Left ventricle myocardium inferior (tissue), 1 donor: ENCODE data around the gene COL15A1. TPM values are rescaled to one million over a fixed set of nuclear protein-coding genes. Genes with fewer than 3 reads are reported as not detected.

Experiments
- DNase-seq: peaks from one replicate; pipeline ENCODE4 v3.0.0-alpha.2; 2020
- H3K27ac ChIP-seq: fragments of 200-600 bp; replicated peaks from 2 replicates; pipeline ENCODE4 v1.8.0; 2021
- H3K27me3 ChIP-seq: fragments of 200-600 bp; 2 replicates; pipeline ENCODE4 v1.8.0; 2021; ENCODE audit warnings: low read depth
- H3K36me3 ChIP-seq: fragments of 200-600 bp; 2 replicates; pipeline ENCODE4 v1.8.0; 2021
- H3K4me1 ChIP-seq: fragments of 200-600 bp; 2 replicates; pipeline ENCODE4 v1.8.0; 2021
- H3K4me3 ChIP-seq: fragments of 200-600 bp; 2 replicates; pipeline ENCODE4 v1.8.0; 2021; ENCODE audit warnings: mild to moderate bottlenecking, moderate library complexity
- H3K9me3 ChIP-seq: fragments of 200-600 bp; replicated peaks from 2 replicates; pipeline ENCODE4 v1.8.0; 2021
- intact Hi-C: fragments of 100-400 bp; cut with micrococcal nuclease; formaldehyde crosslinking; loops from one replicate; pipeline ENCODE4 v1.11.0; 2022
- total RNA-seq: library from RNA; stranded (reverse); fragmentation: NEBNext Ultra II Directional; extraction: Animal tissue kit (Norgen Biotek cat#: 25700); gene quantifications from one replicate; pipeline ENCODE4 v1.2.1, GENCODE V29; 2021
- TF ChIP-seq, protein P1 (sequence below): fragments of 200-600 bp; IDR thresholded peaks from 2 replicates; pipeline ENCODE4 v1.8.0; 2021; ENCODE audit warnings: antibody characterized with exemption, mild to moderate bottlenecking, borderline replicate concordance
- donor health status: DM: no; HTN: yes; CAD: no; lungs with severe emphysema.

The COL15A1 gene
- total RNA-seq, 1 donor from 2014 or later = 45.4 TPM

DNA sequence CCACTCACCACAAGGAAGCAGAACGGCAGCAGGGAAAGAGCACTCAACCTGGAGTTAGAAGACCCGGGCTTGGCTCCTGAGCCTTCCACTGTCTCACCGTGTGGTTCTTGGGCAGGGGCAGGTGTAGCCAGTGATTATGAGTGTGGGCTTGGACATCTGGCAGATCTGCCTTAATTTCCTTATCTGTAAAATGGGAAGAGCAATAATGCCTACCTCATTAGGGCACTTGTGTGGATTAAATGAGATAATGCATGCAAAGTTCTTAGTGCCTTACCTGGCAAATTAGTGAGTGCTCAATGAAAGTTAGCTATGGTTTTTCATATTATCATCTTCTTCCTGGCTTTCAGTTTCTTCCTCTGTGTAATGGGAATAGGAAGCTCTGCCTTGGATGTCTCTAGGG, 28.1 kb upstream of the COL15A1 start:
- intact Hi-C loops = no loop called here
- Histone ChIP-seq H3K4me1 (peaks cover 28% of the 10 kb centered on the region), H3K9me3 (no peaks in the 10 kb centered on the region), H3K36me3 (no peaks in the 10 kb centered on the region), H3K4me3 (no peak overlapping the region), H3K27ac (no peak overlapping the region), H3K27me3 (no peaks in the 10 kb centered on the region)
- DNase-seq = no peak
- TF ChIP-seq, protein P1, sequence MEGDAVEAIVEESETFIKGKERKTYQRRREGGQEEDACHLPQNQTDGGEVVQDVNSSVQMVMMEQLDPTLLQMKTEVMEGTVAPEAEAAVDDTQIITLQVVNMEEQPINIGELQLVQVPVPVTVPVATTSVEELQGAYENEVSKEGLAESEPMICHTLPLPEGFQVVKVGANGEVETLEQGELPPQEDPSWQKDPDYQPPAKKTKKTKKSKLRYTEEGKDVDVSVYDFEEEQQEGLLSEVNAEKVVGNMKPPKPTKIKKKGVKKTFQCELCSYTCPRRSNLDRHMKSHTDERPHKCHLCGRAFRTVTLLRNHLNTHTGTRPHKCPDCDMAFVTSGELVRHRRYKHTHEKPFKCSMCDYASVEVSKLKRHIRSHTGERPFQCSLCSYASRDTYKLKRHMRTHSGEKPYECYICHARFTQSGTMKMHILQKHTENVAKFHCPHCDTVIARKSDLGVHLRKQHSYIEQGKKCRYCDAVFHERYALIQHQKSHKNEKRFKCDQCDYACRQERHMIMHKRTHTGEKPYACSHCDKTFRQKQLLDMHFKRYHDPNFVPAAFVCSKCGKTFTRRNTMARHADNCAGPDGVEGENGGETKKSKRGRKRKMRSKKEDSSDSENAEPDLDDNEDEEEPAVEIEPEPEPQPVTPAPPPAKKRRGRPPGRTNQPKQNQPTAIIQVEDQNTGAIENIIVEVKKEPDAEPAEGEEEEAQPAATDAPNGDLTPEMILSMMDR = no peak

DNA sequence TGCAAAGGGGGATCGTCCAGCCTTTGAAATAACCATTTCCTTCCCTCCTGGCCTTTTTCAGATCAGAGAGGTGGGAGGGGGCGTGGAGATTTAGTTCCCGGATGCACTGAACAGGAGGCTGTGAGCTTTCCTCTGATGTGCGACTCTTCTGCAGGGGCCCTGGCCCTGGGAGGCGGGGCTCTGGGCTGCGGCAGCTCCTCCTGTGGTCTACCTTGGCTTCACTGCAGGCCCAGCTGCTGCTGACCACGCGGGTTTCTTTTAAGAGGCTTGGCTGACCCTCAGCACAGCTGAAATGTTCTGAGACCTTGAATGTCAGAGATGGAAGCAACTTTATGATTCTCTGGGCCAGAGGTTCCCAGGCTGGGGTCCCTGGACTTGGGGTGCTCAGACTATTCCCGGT, 27.0 kb upstream of the COL15A1 start:
- H3K9me3 ChIP-seq = no peaks in the 10 kb centered on the region
- peaks cover 28% of the 10 kb centered on the region for H3K4me1 ChIP-seq
- peak overlapping the region; percentile 81 for H3K27ac ChIP-seq
- TF ChIP-seq, protein P1 = no peak
- no peaks in the 10 kb centered on the region for H3K27me3 ChIP-seq
- no peaks in the 10 kb centered on the region for H3K36me3 ChIP-seq
- DNase-seq = peak; percentile 74
- H3K4me3 ChIP-seq = no peak overlapping the region
- intact Hi-C loops = no loop called here

DNA sequence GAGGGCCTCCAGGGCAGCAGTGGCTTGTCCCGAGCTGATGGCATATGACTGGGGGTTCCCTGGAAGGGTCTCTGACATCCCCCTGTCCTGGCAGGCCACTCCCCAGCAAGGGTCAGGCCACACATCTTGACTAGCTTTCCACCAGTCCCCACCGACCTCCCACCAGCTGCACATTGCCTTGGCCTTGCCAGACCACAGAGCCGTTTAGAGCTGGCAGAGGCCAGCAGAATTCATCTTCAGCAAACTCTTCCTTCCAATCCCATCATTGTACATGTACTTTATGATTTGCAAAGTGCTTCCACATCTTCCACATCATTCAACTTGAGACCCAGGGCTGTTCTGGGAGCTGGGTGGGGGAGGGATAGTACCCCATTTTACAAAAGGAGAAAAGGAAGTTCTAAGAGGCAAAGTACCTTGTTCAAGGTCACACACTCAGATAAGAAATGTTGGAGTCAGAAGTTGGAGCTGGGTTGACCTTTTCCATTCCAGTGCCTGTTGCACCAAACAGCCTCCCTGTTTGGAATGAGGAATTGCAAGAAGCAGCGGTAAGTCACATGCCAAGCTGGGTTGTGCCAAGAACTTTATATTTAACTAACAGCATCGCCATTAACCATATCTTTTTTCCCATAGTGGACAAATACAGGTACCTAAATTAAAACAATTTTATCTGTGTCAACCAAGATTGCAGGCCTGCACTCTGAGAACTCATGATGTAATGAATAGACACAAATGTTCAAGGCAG, 25.8 kb upstream of the COL15A1 start:
- no peak for DNase-seq

DNA sequence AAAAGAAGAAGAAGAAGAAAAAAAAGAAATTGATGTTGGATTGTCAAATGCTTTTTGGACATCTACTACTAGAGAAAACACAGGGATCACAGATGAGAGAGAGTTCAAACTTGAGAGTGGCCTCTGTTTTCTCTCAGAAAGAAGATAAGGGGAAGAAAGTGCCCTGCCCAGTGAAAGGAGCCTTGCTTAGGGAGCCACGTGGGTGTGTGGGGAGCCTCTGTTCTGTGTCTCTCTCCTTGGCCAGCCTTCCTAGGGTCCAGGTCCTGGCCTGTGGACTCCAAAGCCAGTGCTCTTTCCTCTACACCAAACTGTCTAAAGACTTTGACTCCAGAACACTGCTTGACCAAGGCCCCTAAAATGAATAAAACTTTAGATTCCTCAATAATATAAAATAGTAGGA, 22.0 kb upstream of the COL15A1 start:
- intact Hi-C loops = no loop called here
- DNase-seq = no peak
- H3K4me3 ChIP-seq = no peak overlapping the region
- no peak overlapping the region for H3K27ac ChIP-seq
- no peaks in the 10 kb centered on the region for H3K36me3 ChIP-seq
- peaks cover 42% of the 10 kb centered on the region for H3K4me1 ChIP-seq
- no peaks in the 10 kb centered on the region for H3K27me3 ChIP-seq
- H3K9me3 ChIP-seq = no peaks in the 10 kb centered on the region
- TF ChIP-seq, protein P1 = no peak

More for the DNA sequence above, 25.8 kb upstream of the COL15A1 start:
- Histone ChIP-seq H3K27me3 (no peaks in the 10 kb centered on the region), H3K4me1 (peaks cover 32% of the 10 kb centered on the region), H3K9me3 (no peaks in the 10 kb centered on the region), H3K27ac (peak overlapping the region; percentile 81), H3K36me3 (no peaks in the 10 kb centered on the region), H3K4me3 (no peak overlapping the region)
- TF ChIP-seq, protein P1 = no peak
- intact Hi-C loops = no loop called here

DNA sequence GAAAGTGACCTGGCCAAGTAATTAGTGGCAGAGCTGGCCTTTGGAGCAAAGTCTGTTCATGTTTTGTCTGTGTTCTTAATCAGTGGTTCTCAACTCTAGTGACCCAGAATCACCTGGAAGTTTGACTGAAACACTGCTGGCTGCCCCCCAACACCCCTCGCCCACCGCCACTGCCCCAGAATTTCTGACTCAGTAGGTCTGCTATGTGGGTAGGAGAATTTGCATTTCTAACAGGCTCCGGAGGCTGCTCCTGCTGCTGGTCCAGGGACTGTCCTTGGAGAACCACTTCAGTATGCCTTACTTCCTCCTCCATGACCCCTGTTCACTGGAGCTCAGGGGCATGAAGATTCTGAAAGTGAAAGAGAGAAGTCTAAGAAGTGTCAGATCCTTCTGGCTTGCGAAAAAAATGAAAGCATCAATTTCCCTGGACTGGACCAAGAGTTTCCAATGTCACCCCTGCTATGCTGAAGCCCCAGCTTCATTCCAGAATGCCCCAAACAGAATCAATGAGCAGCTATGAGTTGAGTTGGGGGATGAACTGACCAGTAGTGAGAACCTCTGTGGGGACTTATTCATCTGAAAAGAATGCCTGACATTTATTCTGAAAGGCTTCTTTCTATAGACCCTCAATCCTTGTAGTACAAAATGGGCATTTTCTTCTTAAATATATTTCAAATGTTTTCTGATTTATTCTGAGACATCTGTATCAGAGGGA, 20.8 kb upstream of the COL15A1 start:
- peak overlapping the region; percentile 45 for H3K27ac ChIP-seq
- TF ChIP-seq, protein P1 = no peak
- intact Hi-C loops = no loop called here

More for the DNA sequence above, 20.8 kb upstream of the COL15A1 start:
- Histone ChIP-seq H3K9me3 (no peaks in the 10 kb centered on the region), H3K4me3 (no peak overlapping the region), H3K27me3 (no peaks in the 10 kb centered on the region), H3K36me3 (no peaks in the 10 kb centered on the region), H3K4me1 (peaks cover 31% of the 10 kb centered on the region)
- no peak for DNase-seq
